NCI-H1092 treated with DMSO at 0.1 percent for 48 hours (cell line): ENCODE data around the gene C1orf116.

ENCODE experiments used
- DNase-seq: peaks from one replicate; lab custom pipeline; 2025; lab: John Stamatoyannopoulos, UW

Gene C1orf116

GRCh38 chr1:206987873-206988272 is 44.7 kb downstream of the C1orf116 start:
- no peak for DNase-seq

- no peak for DNase-seq
These were observed 45.7 kb downstream of the C1orf116 start for GRCh38 chr1:206986885-206987284.

GRCh38 chr1:206986402-206986801 is 46.2 kb downstream of the C1orf116 start:
- no peak for DNase-seq

GRCh38 chr1:206985162-206985749 is 47.3 kb downstream of the C1orf116 start:
- DNase-seq: no peak

GRCh38 chr1:206982216-206982615 is 50.3 kb downstream of the C1orf116 start:
- DNase-seq: peak; percentile 64

- peak; percentile 29 for DNase-seq
These were observed 53.0 kb downstream of the C1orf116 start for GRCh38 chr1:206979379-206980043.

- no peak for DNase-seq
These were observed 54.3 kb downstream of the C1orf116 start for GRCh38 chr1:206978259-206978658.

- peak; percentile 25 for DNase-seq
These were observed 57.2 kb downstream of the C1orf116 start for GRCh38 chr1:206975306-206975705.

GRCh38 chr1:206974140-206974539 is 58.4 kb downstream of the C1orf116 start:
- no peak for DNase-seq

GRCh38 chr1:206972728-206973127 is 59.8 kb downstream of the C1orf116 start:
- no peak for DNase-seq

- no peak for DNase-seq
These were observed 61.4 kb downstream of the C1orf116 start for GRCh38 chr1:206971029-206971655.

GRCh38 chr1:206970446-206970845 is 62.1 kb downstream of the C1orf116 start, which contains the start of gene FCAMR:
TSS of gene FCAMR (minus strand) at chr1:206970460. CDS start at chr1:206970125, 335 bp downstream.
- DNase-seq: no peak

- DNase-seq: no peak
These were observed 63.5 kb downstream of the C1orf116 start for GRCh38 chr1:206969090-206969489.
